Measurements from ENCODE around the gene PIEZO2.

The PIEZO2 gene

DNA sequence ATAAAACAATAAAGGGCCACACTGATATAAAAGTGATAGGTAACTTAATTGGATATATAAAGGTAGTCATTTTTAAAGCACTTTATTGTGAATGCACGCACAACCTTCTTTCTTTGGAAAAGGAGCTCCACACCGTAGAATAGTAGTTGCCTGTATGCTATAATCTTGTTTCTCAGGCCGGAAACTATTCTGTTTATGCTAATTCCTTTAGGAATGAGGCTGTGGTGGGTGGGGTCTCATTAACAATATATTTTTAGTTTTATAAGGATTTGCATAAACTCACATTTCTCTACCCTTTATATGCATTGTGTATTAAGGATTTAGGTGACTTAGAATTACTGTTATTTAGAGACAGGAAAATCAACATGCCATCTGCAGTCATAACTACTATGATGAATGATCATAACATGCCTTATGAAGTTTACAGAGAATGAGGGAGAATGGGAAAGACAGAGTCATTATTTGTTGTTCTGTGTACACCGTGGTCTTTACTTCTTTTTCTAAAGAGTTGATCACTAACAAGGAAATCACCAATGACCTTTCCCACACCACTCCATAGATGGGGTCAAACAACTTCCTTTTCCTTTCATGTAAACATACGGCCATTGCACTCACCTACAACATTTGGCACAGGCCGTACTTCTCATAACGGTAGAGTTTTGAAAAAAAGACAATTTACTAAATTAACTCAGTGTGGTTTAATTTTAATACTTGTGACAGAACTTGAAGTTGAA lies 84.5 kb downstream of the PIEZO2 start:
- no peak for DNase-seq (ENCODE audit: low read depth)
- in situ Hi-C loops (cut with HindIII; ENCODE audit: low sequenced_read_pairs): no loop called here
- TF ChIP-seq, protein P1, sequence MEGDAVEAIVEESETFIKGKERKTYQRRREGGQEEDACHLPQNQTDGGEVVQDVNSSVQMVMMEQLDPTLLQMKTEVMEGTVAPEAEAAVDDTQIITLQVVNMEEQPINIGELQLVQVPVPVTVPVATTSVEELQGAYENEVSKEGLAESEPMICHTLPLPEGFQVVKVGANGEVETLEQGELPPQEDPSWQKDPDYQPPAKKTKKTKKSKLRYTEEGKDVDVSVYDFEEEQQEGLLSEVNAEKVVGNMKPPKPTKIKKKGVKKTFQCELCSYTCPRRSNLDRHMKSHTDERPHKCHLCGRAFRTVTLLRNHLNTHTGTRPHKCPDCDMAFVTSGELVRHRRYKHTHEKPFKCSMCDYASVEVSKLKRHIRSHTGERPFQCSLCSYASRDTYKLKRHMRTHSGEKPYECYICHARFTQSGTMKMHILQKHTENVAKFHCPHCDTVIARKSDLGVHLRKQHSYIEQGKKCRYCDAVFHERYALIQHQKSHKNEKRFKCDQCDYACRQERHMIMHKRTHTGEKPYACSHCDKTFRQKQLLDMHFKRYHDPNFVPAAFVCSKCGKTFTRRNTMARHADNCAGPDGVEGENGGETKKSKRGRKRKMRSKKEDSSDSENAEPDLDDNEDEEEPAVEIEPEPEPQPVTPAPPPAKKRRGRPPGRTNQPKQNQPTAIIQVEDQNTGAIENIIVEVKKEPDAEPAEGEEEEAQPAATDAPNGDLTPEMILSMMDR (IDR thresholded peaks at IDR 0.05; ENCODE audit: low read depth, low read length, missing control alignments): no peak
- H3K4me3 ChIP-seq (ENCODE audit: low read depth, low read length): no peak overlapping the region

DNA sequence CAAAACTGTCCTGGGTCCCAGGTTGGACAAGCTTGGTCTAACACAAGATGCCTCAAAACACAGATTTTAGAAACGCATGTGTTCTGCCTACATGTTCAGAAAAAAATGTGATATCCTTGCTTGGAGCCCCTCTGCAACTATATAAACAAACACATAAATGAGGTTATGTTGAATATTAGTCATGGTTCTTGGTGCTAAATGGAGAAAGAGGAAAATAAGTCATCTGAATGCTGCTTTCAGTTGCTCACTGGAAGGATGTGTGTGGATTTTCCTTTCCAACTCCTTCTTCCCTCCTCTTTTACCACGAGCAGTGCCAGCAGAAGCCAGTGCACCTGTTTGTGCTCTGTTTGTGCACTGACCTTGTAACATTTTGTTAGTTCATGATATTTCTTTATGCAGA lies 85.3 kb downstream of the PIEZO2 start:
- in situ Hi-C loops (cut with HindIII; ENCODE audit: low sequenced_read_pairs): no loop called here
- no peak for DNase-seq (ENCODE audit: low read depth)
- no peak overlapping the region for H3K4me3 ChIP-seq (ENCODE audit: low read depth, low read length)
- TF ChIP-seq, protein P1 (IDR thresholded peaks at IDR 0.05; ENCODE audit: low read depth, low read length, missing control alignments): no peak

DNA sequence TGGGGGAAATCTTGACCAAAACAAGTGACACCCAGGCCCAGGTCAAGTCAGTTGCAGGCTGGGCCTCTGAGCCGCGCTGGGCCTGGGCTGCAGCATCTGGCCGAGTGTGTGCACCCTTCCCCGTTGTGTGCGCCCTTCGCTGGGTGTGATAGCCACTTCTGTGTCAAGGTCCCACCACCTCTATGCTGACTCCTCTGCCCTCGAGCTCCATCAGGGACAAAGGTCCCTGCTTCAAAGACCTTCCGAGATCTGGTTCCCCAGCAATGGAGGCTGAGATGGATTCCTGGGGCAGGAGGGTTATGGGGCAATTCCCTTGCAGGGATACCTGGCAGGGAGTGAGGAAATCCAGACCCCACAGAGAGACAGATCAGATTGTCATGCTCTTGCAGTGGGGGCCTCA lies 93.6 kb downstream of the PIEZO2 start:
- no peak for DNase-seq (ENCODE audit: low read depth)
- H3K4me3 ChIP-seq (ENCODE audit: low read depth, low read length): no peak overlapping the region
- in situ Hi-C loops (cut with HindIII; ENCODE audit: low sequenced_read_pairs): no loop called here
- TF ChIP-seq, protein P1 (IDR thresholded peaks at IDR 0.05; ENCODE audit: low read depth, low read length, missing control alignments): no peak

DNA sequence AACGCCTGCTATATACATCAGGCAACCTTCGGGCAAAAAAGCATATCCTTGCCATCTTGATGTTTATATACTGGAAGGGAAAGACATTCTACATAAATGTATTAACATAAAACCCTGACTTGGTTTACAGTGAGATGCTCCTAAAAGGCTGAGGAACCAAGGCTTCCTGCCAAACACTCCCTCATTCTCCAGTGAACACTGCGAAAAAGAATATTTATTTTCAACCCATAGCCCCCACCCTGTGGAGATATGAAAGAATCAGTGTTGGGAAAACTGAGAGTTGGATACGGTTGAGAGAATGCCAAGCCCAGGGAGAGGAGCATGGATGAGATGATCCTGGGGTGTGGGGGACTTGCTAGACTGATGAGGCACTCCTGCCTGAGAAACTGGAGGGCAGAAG lies 94.9 kb downstream of the PIEZO2 start:
- DNase-seq (ENCODE audit: low read depth): no peak
- H3K4me3 ChIP-seq (ENCODE audit: low read depth, low read length): no peak overlapping the region
- TF ChIP-seq, protein P1 (IDR thresholded peaks at IDR 0.05; ENCODE audit: low read depth, low read length, missing control alignments): no peak
- in situ Hi-C loops (cut with HindIII; ENCODE audit: low sequenced_read_pairs): loop anchor here (5.0 kb wide), 1 partner anchor 33 kb away; no protein-coding TSS in a partner anchor

DNA sequence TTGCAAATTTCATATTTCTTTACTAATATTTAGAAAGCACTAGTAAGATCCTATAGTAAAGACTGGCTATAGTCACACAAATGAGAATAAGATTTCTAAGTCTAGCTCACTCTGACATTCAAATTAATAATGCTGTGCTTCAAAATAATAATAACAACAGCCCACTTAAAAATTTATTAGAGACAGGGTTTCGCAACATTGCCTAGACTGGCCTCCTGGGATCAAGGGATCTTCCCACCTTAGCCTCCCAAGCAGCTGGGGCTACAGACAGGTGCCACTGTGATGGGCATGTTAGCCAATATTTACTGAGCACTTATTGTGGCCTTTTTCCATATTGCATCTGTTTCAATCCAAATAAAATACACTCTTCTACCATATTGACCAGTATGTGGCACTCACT lies 96.1 kb downstream of the PIEZO2 start:
- TF ChIP-seq, protein P1 (IDR thresholded peaks at IDR 0.05; ENCODE audit: low read depth, low read length, missing control alignments): no peak
- DNase-seq (ENCODE audit: low read depth): no peak
- H3K4me3 ChIP-seq (ENCODE audit: low read depth, low read length): no peak overlapping the region
- in situ Hi-C loops (cut with HindIII; ENCODE audit: low sequenced_read_pairs): loop anchor here (5.0 kb wide), 1 partner anchor 34 kb away; no protein-coding TSS in a partner anchor

DNA sequence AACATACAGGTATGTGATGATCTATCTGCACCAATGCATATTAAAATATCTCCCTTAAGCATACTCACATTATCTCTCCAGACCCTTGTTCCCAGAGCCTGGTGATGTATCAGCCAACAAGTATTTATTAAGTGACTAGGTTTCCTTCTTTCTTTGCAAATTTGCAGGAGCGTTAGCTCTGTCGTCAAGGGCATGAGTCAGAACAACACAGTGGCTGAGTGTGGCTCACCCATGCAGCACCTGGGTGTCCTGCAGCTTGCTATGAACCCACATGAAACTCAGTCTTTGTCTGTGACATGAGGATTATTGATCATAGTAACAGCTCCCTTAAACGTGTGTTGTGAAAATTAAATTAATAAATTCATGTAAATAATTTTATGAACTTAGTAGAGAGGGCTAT lies 96.6 kb downstream of the PIEZO2 start:
- in situ Hi-C loops (cut with HindIII; ENCODE audit: low sequenced_read_pairs): loop anchor here (5.0 kb wide), 1 partner anchor 35 kb away; no protein-coding TSS in a partner anchor
- no peak overlapping the region for H3K4me3 ChIP-seq (ENCODE audit: low read depth, low read length)
- TF ChIP-seq, protein P1 (IDR thresholded peaks at IDR 0.05; ENCODE audit: low read depth, low read length, missing control alignments): no peak
- no peak for DNase-seq (ENCODE audit: low read depth)

Data from astrocyte of the cerebellum (primary cell).